Measurements from ENCODE around the gene HERC3.

Gene HERC3

GRCh38 chr4:88743696-88744095, 151.4 kb downstream of the HERC3 start:
- no peak for TF ChIP-seq CTCF (IDR thresholded peaks at IDR 0.05)

GRCh38 chr4:88744609-88745008, 152.3 kb downstream of the HERC3 start:
- TF ChIP-seq CTCF (IDR thresholded peaks at IDR 0.05): no peak

- no peak for TF ChIP-seq CTCF (IDR thresholded peaks at IDR 0.05)
Measured at GRCh38 chr4:88745175-88745574, 152.9 kb downstream of the HERC3 start.

- TF ChIP-seq CTCF (IDR thresholded peaks at IDR 0.05): no peak
Measured at GRCh38 chr4:88745581-88746163, 153.4 kb downstream of the HERC3 start.

GRCh38 chr4:88746206-88746605, 153.9 kb downstream of the HERC3 start:
- no peak for TF ChIP-seq CTCF (IDR thresholded peaks at IDR 0.05)

- TF ChIP-seq CTCF (IDR thresholded peaks at IDR 0.05): no peak
Measured at GRCh38 chr4:88747351-88747750, 155.1 kb downstream of the HERC3 start.

GRCh38 chr4:88750369-88750768, 158.1 kb downstream of the HERC3 start:
- no peak for TF ChIP-seq CTCF (IDR thresholded peaks at IDR 0.05)

Measured in LNCAP (cell line).